Spleen (tissue), 11 donors: ENCODE data around the gene GOLGA6A. TPM values are rescaled to one million over a fixed set of nuclear protein-coding genes. Genes with fewer than 3 reads are reported as not detected.

Source experiments
- DNase-seq: peaks from one replicate; pipeline ENCODE4 v3.0.0-alpha.2; 2020
- H3K27ac ChIP-seq, 8 donors: fragments of 200-600 bp; sonication (generic) in 7 of 8; 1 replicate in 4 of 8; 2 replicates in 4 of 8; pipeline versions ENCODE4 v1.5.0 to v1.8.0; 2016 to 2021; ENCODE audit warnings: inconsistent platforms in 4 of 8, mild to moderate bottlenecking in 4 of 8, moderate library complexity in 1 of 8
- H3K27me3 ChIP-seq, 7 donors: fragments of 200-600 bp; sonication (generic) in 6 of 7; replicated peaks in 1 of 7; 1 replicate in 4 of 7; 2 replicates in 3 of 7; pipeline versions ENCODE4 v1.5.0 to v1.8.0; 2016 to 2021; ENCODE audit warnings: inconsistent platforms in 3 of 7, mild to moderate bottlenecking in 1 of 7
- H3K36me3 ChIP-seq, 6 donors: fragments of 200-600 bp; sonication (generic) in 5 of 6; 1 replicate in 4 of 6; 2 replicates in 2 of 6; pipeline versions ENCODE4 v1.5.0 to v1.8.0; 2016 to 2021; ENCODE audit warnings: inconsistent platforms in 2 of 6
- H3K4me1 ChIP-seq, 6 donors: fragments of 200-600 bp; sonication (generic) in 5 of 6; 1 replicate in 3 of 6; 2 replicates in 3 of 6; pipeline versions ENCODE4 v1.5.0 to v1.8.0; 2016 to 2021; ENCODE audit warnings: inconsistent platforms in 3 of 6
- H3K4me3 ChIP-seq, 8 donors: fragments of 200-600 bp; sonication (generic) in 7 of 8; 1 replicate in 4 of 8; 2 replicates in 4 of 8; pipeline versions ENCODE4 v1.5.0 to v1.8.0; 2016 to 2021; ENCODE audit warnings: inconsistent platforms in 4 of 8, mild to moderate bottlenecking in 4 of 8, moderate library complexity in 2 of 8
- H3K9me3 ChIP-seq, 8 donors: fragments of 200-600 bp; sonication (generic) in 7 of 8; 1 replicate in 4 of 8; 2 replicates in 4 of 8; pipeline versions ENCODE4 v1.5.0 to v1.8.0; 2016 to 2021; ENCODE audit warnings: inconsistent platforms in 4 of 8
- CTCF ChIP-seq, 11 experiments: fragments of 200-600 bp in 7 of 11; fragments of 450-650 bp in 4 of 11; sonication (generic) in 4 of 11; IDR thresholded peaks in 8 of 11; conservative IDR thresholded peaks in 3 of 11; 1 replicate in 7 of 11; 2 replicates in 4 of 11; pipeline versions ENCODE4 v1.4.0 to v1.8.0; 2016 to 2021; ENCODE audit warnings: antibody characterized with exemption in 11 of 11, inconsistent platforms in 4 of 11, mild to moderate bottlenecking in 1 of 11
- POLR2A ChIP-seq, 3 donors: fragments of 450-650 bp; IDR thresholded peaks; one replicate each; pipeline ENCODE4 v1.5.1; 2017; ENCODE audit warnings: antibody characterized with exemption in 3 of 3, mild to moderate bottlenecking in 1 of 3
- POLR2AphosphoS5 ChIP-seq, 3 donors: sonication (generic); formaldehyde crosslinking; IDR thresholded peaks; one replicate each; pipeline ENCODE4 v1.5.1; 2017; ENCODE audit warnings: antibody characterized with exemption in 3 of 3
- WGBS, 5 donors: extraction: QIAGEN DNeasy Blood & Tissue Kit in 3 of 5; methylation state at CpG; one replicate each; pipeline versions ENCODE4 v1.1.5 to v1.1.7; 2013 to 2018; 5-methylcytosine and 5-hydroxymethylcytosine counted together
- intact Hi-C: fragments of 100-400 bp; cut with DNase I; formaldehyde crosslinking; loops from one replicate; pipeline ENCODE4 v1.15.0; 2023; ENCODE audit warnings: low total_unique reads
- polyA plus RNA-seq, 3 donors: library from polyadenylated mRNA; stranded (reverse); fragments of 200-250 nt; gene quantifications; one replicate each; pipeline ENCODE4 v1.2.1, GENCODE V29; 2013
- total RNA-seq, 7 donors: library from RNA; depleted of rRNA in 3 of 7; stranded (reverse); fragments of >200 nt in 3 of 7; fragmentation: NEBNext Ultra II Directional in 4 of 7; extraction: Animal tissue kit (Norgen Biotek cat#: 25700) in 4 of 7; gene quantifications; one replicate each; pipeline versions ENCODE4 v1.1.0 to v1.2.1, GENCODE V29; 2016 to 2021
- donor health status: healthy with polysubstance abuse.
- donor health status: DM: no; HTN: no; CAD: no; lungs with moderate emphysema.
- donor health status: DM: no; HTN: no; CAD: no.
- donor health status: Bipolar disorder and iron deficiency.
- donor health status: healthy.
- donor health status: DM: no; HTN: no; CAD: no.
- donor health status: DM: yes; HTN: yes; CAD: no.

Gene GOLGA6A
- total and polyA plus RNA-seq, 10 donors, result 0.03 to 0.61 (median 0.35) TPM; not detected in 7

GRCh38 chr15:74130155-74130848 lies 48.0 kb upstream of the GOLGA6A start, which contains the start of gene ISLR2:
Gene ISLR2 (plus strand): TSS chr15:74130586. CDS start chr15:74132755, 2,169 bp downstream.
- peak within 1 kb of the TSS in 1 of 8 donors; percentile 65 for H3K4me3 ChIP-seq
- peaks cover 0 to 16% (median 0%) of the 10 kb centered on the region in 8 donors for H3K9me3 ChIP-seq
- no peak for DNase-seq
- H3K27me3 ChIP-seq, result peaks cover 3 to 95% (median 82%) of the 10 kb centered on the region in 7 donors
- no peak within 1 kb of the TSS for H3K27ac ChIP-seq
- no peaks in the 10 kb centered on the region for H3K36me3 ChIP-seq
- 3 to 4% (median 3%) methylated on average over 44 to 53 of the region's 53 CpGs for WGBS, 5 donors
- TF ChIP-seq POLR2AphosphoS5 (IDR thresholded peaks at IDR 0.05) (no peak), POLR2A (IDR thresholded peaks at IDR 0.05) (no peak), CTCF (IDR thresholded peaks at IDR 0.05 in 8 of 11, conservative IDR thresholded peaks at IDR 0.05 in 3 of 11) (no peak)
- peaks cover 19 to 82% (median 57%) of the 10 kb centered on the region in 6 donors for H3K4me1 ChIP-seq
- intact Hi-C loops, result no loop called here

- peak; percentile 57 for DNase-seq
- WGBS, 5 donors, result 2 to 10% (median 6%) methylated on average over 18 to 40 of the region's 40 CpGs
- TF ChIP-seq POLR2A (IDR thresholded peaks at IDR 0.05) (no peak), CTCF (IDR thresholded peaks at IDR 0.05 in 8 of 11, conservative IDR thresholded peaks at IDR 0.05 in 3 of 11) (no peak), POLR2AphosphoS5 (IDR thresholded peaks at IDR 0.05) (no peak)
Measured at GRCh38 chr15:74129586-74130154, 47.3 kb upstream of the GOLGA6A start.

GRCh38 chr15:74128785-74129585 lies 46.6 kb upstream of the GOLGA6A start:
- Histone ChIP-seq H3K27ac (no peak overlapping the region), H3K4me1 (peaks cover 19 to 75% (median 44%) of the 10 kb centered on the region in 6 donors), H3K4me3 (peak overlapping the region in 1 of 8 donors; percentile 65), H3K27me3 (peaks cover 3 to 93% (median 68%) of the 10 kb centered on the region in 7 donors), H3K9me3 (peaks cover 0 to 13% (median 0%) of the 10 kb centered on the region in 8 donors), H3K36me3 (no peaks in the 10 kb centered on the region)
- peak; percentile 59 for DNase-seq
- TF ChIP-seq CTCF (IDR thresholded peaks at IDR 0.05 in 8 of 11, conservative IDR thresholded peaks at IDR 0.05 in 3 of 11) (no peak), POLR2A (IDR thresholded peaks at IDR 0.05) (no peak), POLR2AphosphoS5 (IDR thresholded peaks at IDR 0.05) (no peak)
- 11 to 19% (median 13%) methylated on average over 42 to 43 of the region's 43 CpGs for WGBS, 5 donors
- intact Hi-C loops, result loop anchor here (5.0 to 10.0 kb wide), 3 partner anchors 154 to 193 kb away; no protein-coding TSS in a partner anchor

More at GRCh38 chr15:74129586-74130154, 47.3 kb upstream of the GOLGA6A start:
- peaks cover 19 to 78% (median 51%) of the 10 kb centered on the region in 6 donors for H3K4me1 ChIP-seq
- intact Hi-C loops, result loop anchor here (5.0 to 10.0 kb wide), 3 partner anchors 155 to 193 kb away; no protein-coding TSS in a partner anchor
- H3K4me3 ChIP-seq, result peak overlapping the region in 1 of 8 donors; percentile 65
- H3K27me3 ChIP-seq, result peaks cover 3 to 95% (median 75%) of the 10 kb centered on the region in 7 donors
- H3K36me3 ChIP-seq, result no peaks in the 10 kb centered on the region
- H3K27ac ChIP-seq, result no peak overlapping the region
- peaks cover 0 to 16% (median 0%) of the 10 kb centered on the region in 8 donors for H3K9me3 ChIP-seq
